ENCODE measurements around the gene IFITM10. TPM values are rescaled to one million over a fixed set of nuclear protein-coding genes. Genes with fewer than 3 reads are reported as not detected.

IFITM10 gene
- total and polyA plus RNA-seq, 2 donors (not counting 1 experiment from before 2014, with no cell fraction given): 0.09 to 1.7 TPM

DNA sequence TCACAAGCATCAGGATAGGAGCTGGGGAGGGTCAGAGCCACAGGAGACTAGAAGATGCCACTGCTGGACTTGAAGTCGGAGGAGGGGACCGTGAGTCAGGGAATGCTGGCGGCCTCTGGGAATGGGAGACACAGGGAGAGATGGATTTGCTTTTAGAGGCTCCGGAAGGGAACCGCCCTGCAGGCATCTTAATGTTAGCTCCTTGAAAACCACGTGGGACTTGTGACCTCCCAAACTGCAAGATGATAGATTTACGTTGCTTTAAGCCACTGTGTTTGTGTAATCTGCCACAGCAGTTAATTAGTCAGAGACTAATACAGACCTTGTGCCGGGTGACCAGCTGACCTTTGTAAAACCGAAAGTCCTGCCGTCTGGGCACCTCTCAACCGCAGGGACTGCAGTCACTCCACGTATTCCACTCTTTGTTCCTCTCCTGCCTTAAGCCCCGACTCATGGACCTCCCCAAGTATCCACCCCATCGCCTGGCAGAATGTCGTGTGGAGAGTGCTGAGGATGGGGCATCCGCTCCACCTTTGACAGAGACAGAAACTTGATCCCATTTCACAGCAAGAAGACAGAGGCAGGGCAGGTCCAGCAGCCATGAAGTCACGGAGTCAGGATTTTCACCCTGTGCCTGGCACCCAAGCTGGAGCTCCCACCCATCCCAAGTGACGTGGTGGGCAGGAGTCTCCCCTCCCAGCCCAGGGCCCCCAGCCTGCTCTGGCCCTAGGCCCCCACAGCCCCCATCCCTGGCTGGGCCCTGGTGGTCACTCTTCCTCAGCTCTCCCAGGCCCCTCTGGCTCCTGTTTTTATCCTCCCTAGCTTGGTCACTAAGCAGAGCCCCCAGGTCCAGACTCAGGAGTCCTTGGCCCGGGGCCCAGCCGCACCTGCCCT, 32.7 kb upstream of the IFITM10 start:
- H3K27ac Mint-ChIP-seq: no peak overlapping the region
- no peaks in the 10 kb centered on the region for H3K9me3 Mint-ChIP-seq (ENCODE audit: insufficient read depth)
- intact Hi-C loops (cut with micrococcal nuclease): no loop called here
- H3K27me3 Mint-ChIP-seq: no peaks in the 10 kb centered on the region
- Histone ChIP-seq H3K36me3 (replicated peaks in 1 of 2; ENCODE audit: control extremely low read depth in 1 of 2, control insufficient read depth in 1 of 2, extremely low read depth in 1 of 2, insufficient read depth in 2 of 2, low read length in 1 of 2) (no peaks in the 10 kb centered on the region), H3K4me3 (ENCODE audit: control extremely low read depth in 1 of 5, extremely low read depth in 1 of 5, insufficient read depth in 1 of 5, low read depth in 2 of 5, low read length in 4 of 5) (no peak overlapping the region), H3K4me1 (ENCODE audit: control insufficient read depth in 2 of 2, insufficient read depth in 2 of 2, low read length in 2 of 2) (peaks cover 0 to 10% of the 10 kb centered on the region in 2 donors), H3K4me2 (replicated peaks; ENCODE audit: low read depth, low read length, poor library complexity, severe bottlenecking) (no peak overlapping the region), H3K9me3 (ENCODE audit: control extremely low read depth in 1 of 3, control insufficient read depth in 2 of 3, insufficient read depth in 1 of 3, low read length in 2 of 3) (no peaks in the 10 kb centered on the region), H2AFZ (ENCODE audit: insufficient read depth, low read depth, low read length, poor library complexity, severe bottlenecking) (no peak overlapping the region), H3K79me2 (ENCODE audit: control insufficient read depth, insufficient read depth, low read length) (no peaks in the 10 kb centered on the region), H3K9ac (ENCODE audit: low read length) (no peak overlapping the region), H3K27ac (ENCODE audit: low read length in 2 of 2) (no peak overlapping the region), H4K20me1 (ENCODE audit: control insufficient read depth, insufficient read depth, low read length, poor library complexity, severe bottlenecking) (no peaks in the 10 kb centered on the region), H3K27me3 (replicated peaks in 1 of 4; ENCODE audit: control extremely low read depth in 1 of 4, control insufficient read depth in 3 of 4, insufficient read depth in 4 of 4, low read length in 3 of 4) (no peaks in the 10 kb centered on the region)
- 91% methylated on average over 17 of the region's 20 CpGs for WGBS (ENCODE audit: insufficient coverage)
- ATAC-seq (ENCODE audit: low read depth) (no peak), DNase-seq (no peak)
- CTCF ChIA-PET: no interaction called here
- POLR2A ChIA-PET: no interaction called here
- TF ChIP-seq EZH2 (IDR thresholded peaks at IDR 0.05; ENCODE audit: borderline replicate concordance, insufficient read depth, low read depth, low read length, poor library complexity, severe bottlenecking): no peak
- TF ChIP-seq, protein P1, sequence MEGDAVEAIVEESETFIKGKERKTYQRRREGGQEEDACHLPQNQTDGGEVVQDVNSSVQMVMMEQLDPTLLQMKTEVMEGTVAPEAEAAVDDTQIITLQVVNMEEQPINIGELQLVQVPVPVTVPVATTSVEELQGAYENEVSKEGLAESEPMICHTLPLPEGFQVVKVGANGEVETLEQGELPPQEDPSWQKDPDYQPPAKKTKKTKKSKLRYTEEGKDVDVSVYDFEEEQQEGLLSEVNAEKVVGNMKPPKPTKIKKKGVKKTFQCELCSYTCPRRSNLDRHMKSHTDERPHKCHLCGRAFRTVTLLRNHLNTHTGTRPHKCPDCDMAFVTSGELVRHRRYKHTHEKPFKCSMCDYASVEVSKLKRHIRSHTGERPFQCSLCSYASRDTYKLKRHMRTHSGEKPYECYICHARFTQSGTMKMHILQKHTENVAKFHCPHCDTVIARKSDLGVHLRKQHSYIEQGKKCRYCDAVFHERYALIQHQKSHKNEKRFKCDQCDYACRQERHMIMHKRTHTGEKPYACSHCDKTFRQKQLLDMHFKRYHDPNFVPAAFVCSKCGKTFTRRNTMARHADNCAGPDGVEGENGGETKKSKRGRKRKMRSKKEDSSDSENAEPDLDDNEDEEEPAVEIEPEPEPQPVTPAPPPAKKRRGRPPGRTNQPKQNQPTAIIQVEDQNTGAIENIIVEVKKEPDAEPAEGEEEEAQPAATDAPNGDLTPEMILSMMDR (IDR thresholded peaks at IDR 0.05): no peak
- peaks cover 15% of the 10 kb centered on the region for H3K4me1 Mint-ChIP-seq
- H3K4me3 Mint-ChIP-seq: no peak overlapping the region

DNA sequence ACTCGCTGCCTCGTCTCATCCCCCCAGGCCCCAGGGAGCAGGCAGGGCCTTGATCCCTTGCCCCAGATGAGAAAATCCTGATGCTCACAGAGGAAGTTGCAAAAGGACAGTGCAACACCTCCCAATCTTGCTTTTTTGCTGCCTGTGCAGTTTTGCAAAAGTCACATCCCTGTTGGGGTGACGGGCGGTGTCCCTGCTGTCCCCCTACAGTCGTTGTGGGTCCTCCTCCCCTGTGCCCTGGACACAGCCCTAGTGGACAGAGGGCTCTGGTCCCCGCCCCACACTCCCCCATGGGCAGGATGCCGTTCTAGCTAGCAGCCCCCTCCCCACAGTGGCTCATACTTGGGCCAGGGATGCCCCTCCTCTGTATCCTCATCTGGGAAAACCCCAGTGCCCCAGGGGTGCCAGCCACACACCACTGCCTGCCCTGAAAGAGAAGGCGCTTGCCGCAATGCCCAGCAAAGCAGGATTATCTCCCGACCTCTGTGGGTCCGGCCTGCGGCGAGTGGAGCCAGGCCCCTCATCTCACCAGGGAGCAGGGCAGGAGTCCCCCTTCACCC, 31.7 kb upstream of the IFITM10 start:
- no peaks in the 10 kb centered on the region for H4K20me1 ChIP-seq (ENCODE audit: control insufficient read depth, insufficient read depth, low read length, poor library complexity, severe bottlenecking)
- no peak overlapping the region for H3K4me3 ChIP-seq (ENCODE audit: control extremely low read depth in 1 of 5, extremely low read depth in 1 of 5, insufficient read depth in 1 of 5, low read depth in 2 of 5, low read length in 4 of 5)
- H3K4me1 Mint-ChIP-seq: peaks cover 15% of the 10 kb centered on the region
- DNase-seq (no peak), ATAC-seq (ENCODE audit: low read depth) (no peak)
- H3K9me3 ChIP-seq (ENCODE audit: control extremely low read depth in 1 of 3, control insufficient read depth in 2 of 3, insufficient read depth in 1 of 3, low read length in 2 of 3): no peaks in the 10 kb centered on the region
- H3K4me3 Mint-ChIP-seq: no peak overlapping the region
- H3K9me3 Mint-ChIP-seq (ENCODE audit: insufficient read depth): no peaks in the 10 kb centered on the region
- CTCF ChIA-PET: interaction anchor here (1.1 kb wide), 1 partner anchor 89 kb away, joined by 3 read pairs; no protein-coding TSS in a partner anchor
- POLR2A ChIA-PET: no interaction called here
- 90% methylated on average over 11 of the region's 13 CpGs for WGBS (ENCODE audit: insufficient coverage)
- intact Hi-C loops (cut with micrococcal nuclease): no loop called here
- no peaks in the 10 kb centered on the region for H3K79me2 ChIP-seq (ENCODE audit: control insufficient read depth, insufficient read depth, low read length)
- no peaks in the 10 kb centered on the region for H3K27me3 Mint-ChIP-seq
- no peaks in the 10 kb centered on the region for H3K36me3 ChIP-seq (replicated peaks in 1 of 2; ENCODE audit: control extremely low read depth in 1 of 2, control insufficient read depth in 1 of 2, extremely low read depth in 1 of 2, insufficient read depth in 2 of 2, low read length in 1 of 2)
- H3K4me1 ChIP-seq (ENCODE audit: control insufficient read depth in 2 of 2, insufficient read depth in 2 of 2, low read length in 2 of 2): peaks cover 0 to 10% of the 10 kb centered on the region in 2 donors
- TF ChIP-seq EZH2 (IDR thresholded peaks at IDR 0.05; ENCODE audit: borderline replicate concordance, insufficient read depth, low read depth, low read length, poor library complexity, severe bottlenecking): no peak
- TF ChIP-seq, protein P1 (IDR thresholded peaks at IDR 0.05): no peak
- H2AFZ ChIP-seq (ENCODE audit: insufficient read depth, low read depth, low read length, poor library complexity, severe bottlenecking): no peak overlapping the region
- no peak overlapping the region for H3K27ac Mint-ChIP-seq
- no peak overlapping the region for H3K27ac ChIP-seq (ENCODE audit: low read length in 2 of 2)
- H3K9ac ChIP-seq (ENCODE audit: low read length): no peak overlapping the region
- no peaks in the 10 kb centered on the region for H3K27me3 ChIP-seq (replicated peaks in 1 of 4; ENCODE audit: control extremely low read depth in 1 of 4, control insufficient read depth in 3 of 4, insufficient read depth in 4 of 4, low read length in 3 of 4)
- no peak overlapping the region for H3K4me2 ChIP-seq (replicated peaks; ENCODE audit: low read depth, low read length, poor library complexity, severe bottlenecking)

Measured in B cell (primary cell).